PC-9 (cell line): ENCODE measurements around the gene MAPKAP1.

Experiments
- CTCF ChIP-seq: fragments of 200-600 bp; sonication (generic); conservative IDR thresholded peaks from 2 replicates; pipeline ENCODE4 v1.6.1; 2017; ENCODE audit warnings: mixed run types, antibody characterized with exemption, mild to moderate bottlenecking, moderate library complexity
- EZH2 ChIP-seq: fragments of 200-600 bp; sonication (generic); IDR thresholded peaks from 2 replicates; pipeline ENCODE4 v1.8.0; 2017; ENCODE audit warnings: antibody characterized with exemption, low read depth

GRCh38 chr9:125655691-125656410 lies 51.2 kb downstream of the MAPKAP1 start:
- TF ChIP-seq CTCF (no peak), EZH2 (no peak)
